Mesenchymal stem cell (in vitro differentiated cells and primary cell): ENCODE results near the gene ING3.

Experiments used
- DNase-seq: peaks from one replicate; pipeline ENCODE4 v3.0.0-alpha.2; 2013
- H2AFZ ChIP-seq: one replicate; pipeline ENCODE4 v1.6.1; 2013; ENCODE audit warnings: low read depth, mild to moderate bottlenecking, control low read depth, inconsistent platforms, low read length, moderate library complexity
- H2AK5ac ChIP-seq: 2 replicates; pipeline ENCODE4 v1.6.1; 2013; ENCODE audit warnings: low read length, moderate library complexity, mild to moderate bottlenecking, inconsistent platforms; ENCODE audit not compliant: severe bottlenecking
- H2BK120ac ChIP-seq: one replicate; pipeline ENCODE4 v1.6.1; 2013; ENCODE audit warnings: low read depth, mild to moderate bottlenecking, inconsistent platforms, low read length, moderate library complexity
- H2BK12ac ChIP-seq, 2 experiments: one replicate each; pipeline ENCODE4 v1.6.1; 2013; ENCODE audit warnings: inconsistent platforms in 2 of 2, low read length in 2 of 2, mild to moderate bottlenecking in 2 of 2, moderate library complexity in 2 of 2, control low read depth in 1 of 2
- H2BK15ac ChIP-seq: one replicate; pipeline ENCODE4 v1.6.1; 2013; ENCODE audit warnings: mild to moderate bottlenecking, low read depth, inconsistent platforms; ENCODE audit not compliant: poor library complexity, severe bottlenecking
- H2BK5ac ChIP-seq: 2 replicates; pipeline ENCODE4 v1.6.1; 2013; ENCODE audit warnings: low read depth, mild to moderate bottlenecking, low read length, control low read depth, inconsistent platforms; ENCODE audit not compliant: poor library complexity, severe bottlenecking
- H3K14ac ChIP-seq, 2 experiments: one replicate each; pipeline ENCODE4 v1.6.1; 2013; ENCODE audit warnings: inconsistent platforms in 2 of 2, low read length in 2 of 2, control low read depth in 1 of 2, mild to moderate bottlenecking in 1 of 2, moderate library complexity in 1 of 2
- H3K18ac ChIP-seq, 2 experiments: one replicate each; pipeline ENCODE4 v1.6.1; 2013; ENCODE audit warnings: inconsistent platforms in 2 of 2, low read length in 2 of 2, control low read depth in 1 of 2, low read depth in 1 of 2, mild to moderate bottlenecking in 1 of 2
- H3K23ac ChIP-seq, 2 experiments: one replicate each; pipeline ENCODE4 v1.6.1; 2013; ENCODE audit warnings: inconsistent platforms in 2 of 2, low read length in 2 of 2, mild to moderate bottlenecking in 2 of 2, moderate library complexity in 2 of 2, control low read depth in 1 of 2
- H3K27ac ChIP-seq: 2 replicates; pipeline ENCODE4 v1.5.1; 2013; ENCODE audit warnings: mild to moderate bottlenecking, moderate library complexity, low read length, control low read depth, inconsistent platforms; ENCODE audit not compliant: poor library complexity, severe bottlenecking
- H3K27me3 ChIP-seq, 2 experiments: 2 replicates each; pipeline versions ENCODE4 v1.6.1 to v1.7.0; 2013; ENCODE audit warnings: low read length in 2 of 2, mild to moderate bottlenecking in 2 of 2, moderate library complexity in 2 of 2, control low read depth in 1 of 2, inconsistent platforms in 1 of 2; ENCODE audit not compliant: control insufficient read depth in 1 of 2, insufficient read depth in 1 of 2
- H3K36me3 ChIP-seq, 2 experiments: 2 replicates each; pipeline versions ENCODE4 v1.6.1 to v1.7.0; 2013; ENCODE audit warnings: low read length in 2 of 2, control low read depth in 1 of 2, inconsistent platforms in 1 of 2, low read depth in 1 of 2, mild to moderate bottlenecking in 1 of 2; ENCODE audit not compliant: insufficient read depth in 2 of 2, control insufficient read depth in 1 of 2
- H3K4ac ChIP-seq, 2 experiments: one replicate each; pipeline ENCODE4 v1.6.1; 2013; ENCODE audit warnings: inconsistent platforms in 2 of 2, low read length in 2 of 2, mild to moderate bottlenecking in 2 of 2, moderate library complexity in 2 of 2, control low read depth in 1 of 2, low read depth in 1 of 2
- H3K4me1 ChIP-seq: 2 replicates; pipeline ENCODE4 v1.6.1; 2013; ENCODE audit warnings: low read depth, low read length, control low read depth; ENCODE audit not compliant: control insufficient read depth, insufficient read depth
- H3K4me2 ChIP-seq: 2 replicates; pipeline ENCODE4 v1.6.1; 2013; ENCODE audit warnings: low read length, mild to moderate bottlenecking, inconsistent platforms; ENCODE audit not compliant: poor library complexity, severe bottlenecking
- H3K4me3 ChIP-seq, 2 experiments: 2 replicates each; pipeline versions ENCODE4 v1.5.1 to v1.7.0; 2013; ENCODE audit warnings: low read length in 2 of 2, mild to moderate bottlenecking in 2 of 2, control low read depth in 1 of 2, low read depth in 1 of 2; ENCODE audit not compliant: insufficient read depth in 1 of 2
- H3K79me1 ChIP-seq: replicated peaks from 2 replicates; pipeline ENCODE4 v1.6.1; 2013; ENCODE audit warnings: mild to moderate bottlenecking, control low read depth, low read length, inconsistent platforms; ENCODE audit not compliant: poor library complexity, severe bottlenecking
- H3K9ac ChIP-seq: 2 replicates; pipeline ENCODE4 v1.7.0; 2013; ENCODE audit warnings: mild to moderate bottlenecking, low read length, moderate library complexity
- H3K9me3 ChIP-seq: 2 replicates; pipeline ENCODE4 v1.7.0; 2013; ENCODE audit warnings: mild to moderate bottlenecking, low read length; ENCODE audit not compliant: control insufficient read depth
- H4K8ac ChIP-seq: one replicate; pipeline ENCODE4 v1.6.1; 2013; ENCODE audit warnings: inconsistent platforms, mild to moderate bottlenecking, low read length, moderate library complexity
- H4K91ac ChIP-seq: one replicate; pipeline ENCODE4 v1.6.1; 2013; ENCODE audit warnings: mild to moderate bottlenecking, low read length, inconsistent platforms
- whole genome bisulfite sequencing: methylation state at CpG from one replicate; pipeline ENCODE4 v1.1.7; 2013; ENCODE audit warnings: mixed read lengths; 5-methylcytosine and 5-hydroxymethylcytosine counted together

The ING3 gene

DNA sequence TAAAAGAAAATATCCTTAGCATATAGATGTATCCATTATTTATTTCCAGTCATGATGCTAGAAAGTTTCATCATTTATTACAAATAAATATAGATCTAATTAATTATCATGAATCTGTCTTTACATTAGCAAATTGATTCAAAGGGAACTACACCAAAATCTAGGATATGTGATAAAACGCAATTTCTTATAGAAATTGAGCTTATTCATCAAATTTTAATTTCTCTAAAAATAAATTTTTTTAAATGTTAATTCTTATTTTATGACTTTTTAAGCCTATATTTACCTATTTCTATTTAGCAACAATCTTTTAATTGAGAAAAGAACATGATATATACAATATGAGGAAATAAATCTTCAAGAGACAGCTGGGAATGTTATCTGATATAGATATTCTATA is 34.0 kb upstream of the ING3 start:
- Histone ChIP-seq H4K8ac (no peak overlapping the region), H3K79me1 (no peaks in the 10 kb centered on the region), H3K27me3 (no peaks in the 10 kb centered on the region), H3K9me3 (no peaks in the 10 kb centered on the region), H3K27ac (no peak overlapping the region), H2BK5ac (no peak overlapping the region), H2AFZ (no peak overlapping the region), H3K18ac (no peak overlapping the region), H3K4me1 (no peaks in the 10 kb centered on the region), H2BK120ac (no peak overlapping the region), H3K23ac (no peak overlapping the region), H4K91ac (no peak overlapping the region), H3K4me3 (no peak overlapping the region), H3K4ac (no peak overlapping the region), H2BK12ac (no peak overlapping the region), H3K4me2 (no peak overlapping the region), H2BK15ac (no peak overlapping the region), H3K9ac (no peak overlapping the region), H2AK5ac (no peak overlapping the region), H3K14ac (no peak overlapping the region), H3K36me3 (no peaks in the 10 kb centered on the region)
- DNase-seq, result no peak
- no CpG with 5 or more reads among the region's 1 CpG for WGBS

DNA sequence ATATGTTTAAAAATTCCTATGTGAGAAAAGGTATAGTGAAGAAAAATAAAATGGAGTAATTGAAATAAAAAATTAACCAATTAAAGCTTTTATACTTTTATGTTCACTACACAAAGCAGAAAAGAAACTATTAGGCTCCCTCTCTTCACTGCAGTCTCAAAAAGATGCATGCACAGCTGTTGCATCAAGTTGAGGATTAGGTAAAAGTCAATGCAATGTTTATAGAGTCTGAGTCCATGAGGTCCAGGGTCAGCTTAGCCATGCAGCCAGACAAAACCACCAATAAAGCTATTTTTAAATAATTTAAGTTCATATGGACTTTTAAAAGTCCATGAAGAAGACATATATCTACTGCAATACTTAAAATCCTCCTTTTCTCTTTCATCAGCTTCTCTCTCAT is 31.1 kb upstream of the ING3 start:
- H3K4me1 ChIP-seq, result no peaks in the 10 kb centered on the region
- H3K27ac ChIP-seq, result no peak overlapping the region
- H2BK120ac ChIP-seq, result no peak overlapping the region
- no peak overlapping the region for H2AFZ ChIP-seq
- no peak overlapping the region for H3K9ac ChIP-seq
- no peak overlapping the region for H2AK5ac ChIP-seq
- no peak overlapping the region for H2BK15ac ChIP-seq
- H3K36me3 ChIP-seq, result no peaks in the 10 kb centered on the region
- no peak overlapping the region for H2BK5ac ChIP-seq
- no peak overlapping the region for H4K91ac ChIP-seq
- no peaks in the 10 kb centered on the region for H3K9me3 ChIP-seq
- H3K79me1 ChIP-seq, result no peaks in the 10 kb centered on the region
- H4K8ac ChIP-seq, result no peak overlapping the region
- DNase-seq, result peak; percentile 43
- H2BK12ac ChIP-seq, result no peak overlapping the region
- no peak overlapping the region for H3K23ac ChIP-seq
- no peaks in the 10 kb centered on the region for H3K27me3 ChIP-seq
- H3K4me3 ChIP-seq, result no peak overlapping the region
- no peak overlapping the region for H3K4me2 ChIP-seq
- no peak overlapping the region for H3K14ac ChIP-seq
- no peak overlapping the region for H3K18ac ChIP-seq
- no peak overlapping the region for H3K4ac ChIP-seq

DNA sequence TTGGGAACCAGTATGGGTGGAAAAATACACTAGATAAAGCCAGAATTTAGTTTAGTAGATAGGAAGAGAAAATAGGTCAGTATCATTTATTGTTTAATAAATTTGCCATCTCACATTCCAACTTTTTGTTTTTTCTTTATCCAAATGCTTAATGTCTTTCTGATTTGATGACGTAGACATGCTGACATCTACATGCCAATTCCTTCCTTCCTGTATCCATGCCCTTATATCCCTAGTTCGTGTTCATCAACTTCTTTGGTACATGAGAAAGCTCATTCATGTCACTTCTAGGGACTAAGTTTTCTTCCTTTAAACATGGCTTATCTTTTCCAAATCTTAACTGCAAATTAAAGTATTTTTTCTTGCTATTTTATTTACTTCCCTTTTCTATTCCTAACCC is 30.5 kb upstream of the ING3 start:
- Histone ChIP-seq H4K91ac (no peak overlapping the region), H3K36me3 (no peaks in the 10 kb centered on the region), H3K4ac (no peak overlapping the region), H2BK120ac (no peak overlapping the region), H2AK5ac (no peak overlapping the region), H3K14ac (no peak overlapping the region), H2AFZ (no peak overlapping the region), H3K18ac (no peak overlapping the region), H3K27ac (no peak overlapping the region), H3K79me1 (no peaks in the 10 kb centered on the region), H2BK15ac (no peak overlapping the region), H3K4me2 (no peak overlapping the region), H3K23ac (no peak overlapping the region), H3K4me3 (no peak overlapping the region), H3K27me3 (no peaks in the 10 kb centered on the region), H2BK5ac (no peak overlapping the region), H3K9me3 (no peaks in the 10 kb centered on the region), H2BK12ac (no peak overlapping the region), H3K9ac (no peak overlapping the region), H4K8ac (no peak overlapping the region), H3K4me1 (no peaks in the 10 kb centered on the region)
- 91% methylated on average over 2 of the region's 2 CpGs for WGBS
- DNase-seq, result no peak

DNA sequence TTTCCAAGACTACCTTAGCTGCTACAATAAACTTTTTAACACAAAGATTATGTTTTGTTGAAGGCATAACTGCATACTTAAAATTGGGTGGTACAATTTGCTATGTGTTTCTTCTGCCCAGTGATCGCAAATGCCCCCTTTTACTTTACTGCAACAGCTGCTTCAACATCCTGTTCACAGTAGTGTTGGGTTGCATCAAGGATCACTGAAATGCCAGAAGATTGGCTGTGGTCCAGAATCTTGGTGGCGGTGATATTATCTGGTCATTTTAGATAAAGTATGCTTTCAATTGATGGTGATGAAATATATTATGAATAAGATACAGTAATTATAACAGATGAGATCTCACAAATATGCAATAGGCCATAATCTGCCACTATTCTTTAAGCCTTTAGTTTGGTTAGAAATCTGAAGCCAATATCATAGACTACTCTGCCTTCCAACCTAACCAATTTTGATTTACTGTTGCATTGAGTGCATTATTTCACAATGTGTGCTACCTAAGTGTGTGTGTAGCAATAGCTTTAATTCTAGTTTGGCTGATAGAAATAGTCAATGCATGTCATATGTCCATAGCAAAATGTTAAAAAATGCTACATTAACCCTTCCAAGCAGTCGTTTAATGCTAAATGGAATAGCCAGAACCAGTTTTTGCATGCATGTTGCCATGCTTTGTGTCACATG is 29.8 kb upstream of the ING3 start:
- Histone ChIP-seq H3K23ac (no peak overlapping the region), H3K4me2 (no peak overlapping the region), H3K36me3 (no peaks in the 10 kb centered on the region), H3K79me1 (no peaks in the 10 kb centered on the region), H3K27ac (no peak overlapping the region), H2BK120ac (no peak overlapping the region), H3K27me3 (no peaks in the 10 kb centered on the region), H2BK12ac (peak overlapping the region in 1 of 2 experiments; percentile 31), H3K4ac (no peak overlapping the region), H3K4me1 (no peaks in the 10 kb centered on the region), H4K91ac (no peak overlapping the region), H4K8ac (no peak overlapping the region), H2AK5ac (no peak overlapping the region), H3K18ac (no peak overlapping the region), H2BK15ac (peak overlapping the region; percentile 71), H3K9me3 (no peaks in the 10 kb centered on the region), H2BK5ac (no peak overlapping the region), H3K4me3 (no peak overlapping the region), H2AFZ (no peak overlapping the region), H3K14ac (no peak overlapping the region), H3K9ac (no peak overlapping the region)
- no peak for DNase-seq
- 88% methylated on average over 3 of the region's 3 CpGs for WGBS
